H9 (cell line): ENCODE results near the gene GPR151. TPM values are rescaled to one million over a fixed set of nuclear protein-coding genes. Genes with fewer than 3 reads are reported as not detected.
A peak's percentile ranks its signal among the peaks of the same experiment; 100 is the strongest.

Experiments used
- DNase-seq: peaks from one replicate; pipeline ENCODE4 v3.0.0-alpha.2; 2017
- H2AFZ ChIP-seq: one replicate; pipeline ENCODE4 v1.6.1; 2013; ENCODE audit warnings: mild to moderate bottlenecking, low read length, control low read depth, moderate library complexity
- H2AK5ac ChIP-seq: 2 replicates; pipeline ENCODE4 v1.6.1; 2013; ENCODE audit warnings: low read length, control low read depth, mixed read lengths; ENCODE audit not compliant: insufficient read length
- H2BK120ac ChIP-seq: one replicate; pipeline ENCODE4 v1.6.1; 2013; ENCODE audit warnings: low read depth, mild to moderate bottlenecking, low read length, control low read depth, inconsistent platforms; ENCODE audit not compliant: poor library complexity, severe bottlenecking
- H2BK12ac ChIP-seq: 2 replicates; pipeline ENCODE4 v1.6.1; 2013; ENCODE audit warnings: low read length, control low read depth, mixed read lengths, low read depth; ENCODE audit not compliant: insufficient read length
- H2BK15ac ChIP-seq: 2 replicates; pipeline ENCODE4 v1.6.1; 2013; ENCODE audit warnings: low read depth, low read length, control low read depth
- H2BK20ac ChIP-seq: one replicate; pipeline ENCODE4 v1.6.1; 2013; ENCODE audit warnings: low read depth, mild to moderate bottlenecking, low read length, control low read depth, inconsistent platforms; ENCODE audit not compliant: poor library complexity, severe bottlenecking
- H2BK5ac ChIP-seq: 2 replicates; pipeline ENCODE4 v1.6.1; 2013; ENCODE audit warnings: low read length, control low read depth, mixed read lengths; ENCODE audit not compliant: insufficient read length
- H3K14ac ChIP-seq: 2 replicates; pipeline ENCODE4 v1.6.1; 2013; ENCODE audit warnings: low read length, control low read depth; ENCODE audit not compliant: insufficient read depth
- H3K18ac ChIP-seq: 2 replicates; pipeline ENCODE4 v1.6.1; 2013; ENCODE audit warnings: low read depth, mild to moderate bottlenecking, mixed read lengths, low read length, control low read depth; ENCODE audit not compliant: insufficient read length
- H3K23ac ChIP-seq: 2 replicates; pipeline ENCODE4 v1.6.1; 2013; ENCODE audit warnings: low read length, control low read depth, mixed read lengths, low read depth; ENCODE audit not compliant: insufficient read length
- H3K23me2 ChIP-seq: 2 replicates; pipeline ENCODE4 v1.6.1; 2013; ENCODE audit warnings: low read depth, mild to moderate bottlenecking, mixed read lengths, low read length, control low read depth; ENCODE audit not compliant: insufficient read length, poor library complexity, severe bottlenecking
- H3K27ac ChIP-seq: 2 replicates; pipeline ENCODE4 v1.5.1; 2013; ENCODE audit warnings: low read length, control low read depth, mixed read lengths, low read depth; ENCODE audit not compliant: insufficient read length
- H3K27me3 ChIP-seq: 2 replicates; pipeline ENCODE4 v1.6.1; 2013; ENCODE audit warnings: low read length, control low read depth, inconsistent platforms; ENCODE audit not compliant: insufficient read depth
- H3K4ac ChIP-seq: 2 replicates; pipeline ENCODE4 v1.6.1; 2013; ENCODE audit warnings: low read depth, mild to moderate bottlenecking, control low read depth, inconsistent platforms, low read length, moderate library complexity
- H3K4me1 ChIP-seq: 2 replicates; pipeline ENCODE4 v1.6.1; 2013; ENCODE audit warnings: low read length, control low read depth, inconsistent platforms; ENCODE audit not compliant: insufficient read depth
- H3K4me2 ChIP-seq: 2 replicates; pipeline ENCODE4 v1.6.1; 2013; ENCODE audit warnings: low read length, control low read depth, mixed read lengths; ENCODE audit not compliant: insufficient read length, insufficient read depth
- H3K56ac ChIP-seq: 2 replicates; pipeline ENCODE4 v1.6.1; 2013; ENCODE audit warnings: low read depth, mild to moderate bottlenecking, mixed read lengths, low read length, control low read depth; ENCODE audit not compliant: insufficient read length
- H3K79me1 ChIP-seq: 2 replicates; pipeline ENCODE4 v1.6.1; 2013; ENCODE audit warnings: low read depth, mild to moderate bottlenecking, moderate library complexity, low read length, control low read depth, inconsistent platforms; ENCODE audit not compliant: insufficient read depth, poor library complexity, severe bottlenecking
- H3K79me2 ChIP-seq: 2 replicates; pipeline ENCODE4 v1.6.1; 2013; ENCODE audit warnings: low read length, control low read depth, inconsistent platforms; ENCODE audit not compliant: insufficient read depth
- H3K9ac ChIP-seq: 2 replicates; pipeline ENCODE4 v1.6.1; 2013; ENCODE audit warnings: low read length, control low read depth, mixed read lengths; ENCODE audit not compliant: insufficient read length; ENCODE audit errors: extremely low read depth
- H3K9me3 ChIP-seq: one replicate; pipeline ENCODE4 v1.6.1; 2013; ENCODE audit warnings: low read depth, low read length, inconsistent platforms; ENCODE audit not compliant: control insufficient read depth
- H3T11ph ChIP-seq: one replicate; pipeline ENCODE4 v1.6.1; 2013; ENCODE audit warnings: mild to moderate bottlenecking, low read length, control low read depth, inconsistent platforms
- H4K20me1 ChIP-seq: one replicate; pipeline ENCODE4 v1.6.1; 2013; ENCODE audit not compliant: control insufficient read depth, insufficient read length, insufficient read depth
- H4K5ac ChIP-seq: 2 replicates; pipeline ENCODE4 v1.6.1; 2013; ENCODE audit warnings: low read depth, mild to moderate bottlenecking, mixed read lengths, low read length, control low read depth; ENCODE audit not compliant: insufficient read length
- H4K8ac ChIP-seq: replicated peaks from 2 replicates; pipeline ENCODE4 v1.6.1; 2013; ENCODE audit warnings: low read length, control low read depth, mixed read lengths, low read depth; ENCODE audit not compliant: insufficient read length
- H4K91ac ChIP-seq: 2 replicates; pipeline ENCODE4 v1.6.1; 2013; ENCODE audit warnings: low read depth, mild to moderate bottlenecking, moderate library complexity, mixed read lengths, low read length, control low read depth; ENCODE audit not compliant: insufficient read length
- H3K27ac Mint-ChIP-seq, 3 experiments: 2 replicates in 2 of 3; 3 replicates in 1 of 3; pipeline ENCODE4 v1.8.0; 2020 to 2021; ENCODE audit warnings: mixed read lengths in 3 of 3, mild to moderate bottlenecking in 1 of 3, moderate library complexity in 1 of 3
- H3K27me3 Mint-ChIP-seq: 2 replicates; pipeline ENCODE4 v1.8.0; 2021; ENCODE audit warnings: low read depth, mild to moderate bottlenecking, moderate library complexity, mixed read lengths
- H3K36me3 Mint-ChIP-seq, 3 experiments: 2 replicates in 2 of 3; 3 replicates in 1 of 3; pipeline ENCODE4 v1.8.0; 2020 to 2021; ENCODE audit warnings: low read depth in 3 of 3, mixed read lengths in 3 of 3; ENCODE audit not compliant: insufficient read depth in 1 of 3
- H3K4me1 Mint-ChIP-seq, 2 experiments: 2 replicates each; pipeline ENCODE4 v1.8.0; 2020; ENCODE audit warnings: mixed read lengths in 2 of 2
- H3K4me3 Mint-ChIP-seq, 2 experiments: 2 replicates in 1 of 2; 3 replicates in 1 of 2; pipeline ENCODE4 v1.8.0; 2020 to 2021; ENCODE audit warnings: mild to moderate bottlenecking in 2 of 2, mixed read lengths in 2 of 2, moderate library complexity in 1 of 2
- H3K9me3 Mint-ChIP-seq, 2 experiments: 2 replicates in 1 of 2; 3 replicates in 1 of 2; pipeline ENCODE4 v1.8.0; 2020; ENCODE audit warnings: mild to moderate bottlenecking in 2 of 2, mixed read lengths in 2 of 2, moderate library complexity in 1 of 2
- WGBS: extraction: QIAGEN DNeasy Blood & Tissue Kit; methylation state at CpG from one replicate; pipeline ENCODE4 v1.1.7; 2013; ENCODE audit warnings: missing lambda C conversion rate, low lambda C conversion rate, mixed read lengths; ENCODE audit not compliant: insufficient read length; ENCODE audit errors: extremely low coverage; 5-methylcytosine and 5-hydroxymethylcytosine counted together
- total RNA-seq: library from RNA; stranded (reverse); gene quantifications from 2 replicates; pipeline ENCODE4 v1.2.1, GENCODE V29; 2021
- TF ChIP-seq, protein P1 (sequence below): fragments of 200-600 bp; sonication (generic); conservative IDR thresholded peaks from 3 replicates; pipeline ENCODE4 v1.8.0; 2021; ENCODE audit warnings: antibody characterized with exemption, mild to moderate bottlenecking

The GPR151 gene
- total RNA-seq, 1 experiment from 2014 or later, result not detected

DNA sequence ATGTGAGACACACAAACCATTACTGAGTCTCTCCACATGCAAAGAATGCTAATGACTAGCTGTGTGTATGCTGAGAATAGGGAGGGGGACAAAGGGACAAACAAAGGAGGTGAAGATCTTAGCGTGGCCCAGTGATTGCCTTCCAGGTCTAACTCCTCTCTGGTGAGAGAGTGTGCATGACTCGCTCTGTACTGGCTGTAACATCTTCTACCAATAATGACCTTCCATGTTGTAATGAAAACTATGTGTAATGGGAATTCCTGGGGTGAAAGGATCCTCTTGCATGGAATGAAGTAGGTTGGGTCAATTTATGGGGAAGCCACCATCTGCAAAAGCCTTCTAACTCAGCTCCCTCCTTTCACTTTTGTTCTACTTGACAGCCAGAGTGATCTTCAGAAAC is 24.4 kb upstream of the GPR151 start:
- Histone ChIP-seq H2AK5ac (no peak overlapping the region), H2BK12ac (no peak overlapping the region), H2BK120ac (no peak overlapping the region), H3T11ph (no peak overlapping the region), H3K27me3 (no peaks in the 10 kb centered on the region), H4K20me1 (no peaks in the 10 kb centered on the region), H3K27ac (no peak overlapping the region), H3K79me1 (no peaks in the 10 kb centered on the region), H3K4me1 (peaks cover 5% of the 10 kb centered on the region; the same call in 1 of the 2 replicates), H3K14ac (no peak overlapping the region), H3K9me3 (no peaks in the 10 kb centered on the region), H3K23me2 (no peaks in the 10 kb centered on the region), H3K23ac (no peak overlapping the region), H4K5ac (no peak overlapping the region), H3K56ac (no peak overlapping the region), H3K9ac (no peak overlapping the region), H3K18ac (no peak overlapping the region), H2BK5ac (no peak overlapping the region), H4K8ac (no peak overlapping the region), H4K91ac (no peak overlapping the region), H2AFZ (no peak overlapping the region), H3K4me2 (no peak overlapping the region), H3K4ac (no peak overlapping the region), H3K79me2 (no peaks in the 10 kb centered on the region), H2BK20ac (no peak overlapping the region), H2BK15ac (no peak overlapping the region)
- no CpG with 5 or more reads among the region's 2 CpGs for WGBS
- TF ChIP-seq, protein P1, sequence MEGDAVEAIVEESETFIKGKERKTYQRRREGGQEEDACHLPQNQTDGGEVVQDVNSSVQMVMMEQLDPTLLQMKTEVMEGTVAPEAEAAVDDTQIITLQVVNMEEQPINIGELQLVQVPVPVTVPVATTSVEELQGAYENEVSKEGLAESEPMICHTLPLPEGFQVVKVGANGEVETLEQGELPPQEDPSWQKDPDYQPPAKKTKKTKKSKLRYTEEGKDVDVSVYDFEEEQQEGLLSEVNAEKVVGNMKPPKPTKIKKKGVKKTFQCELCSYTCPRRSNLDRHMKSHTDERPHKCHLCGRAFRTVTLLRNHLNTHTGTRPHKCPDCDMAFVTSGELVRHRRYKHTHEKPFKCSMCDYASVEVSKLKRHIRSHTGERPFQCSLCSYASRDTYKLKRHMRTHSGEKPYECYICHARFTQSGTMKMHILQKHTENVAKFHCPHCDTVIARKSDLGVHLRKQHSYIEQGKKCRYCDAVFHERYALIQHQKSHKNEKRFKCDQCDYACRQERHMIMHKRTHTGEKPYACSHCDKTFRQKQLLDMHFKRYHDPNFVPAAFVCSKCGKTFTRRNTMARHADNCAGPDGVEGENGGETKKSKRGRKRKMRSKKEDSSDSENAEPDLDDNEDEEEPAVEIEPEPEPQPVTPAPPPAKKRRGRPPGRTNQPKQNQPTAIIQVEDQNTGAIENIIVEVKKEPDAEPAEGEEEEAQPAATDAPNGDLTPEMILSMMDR, result no peak
- Mint-ChIP-seq H3K9me3 (no peaks in the 10 kb centered on the region), H3K36me3 (no peaks in the 10 kb centered on the region), H3K4me1 (peaks cover 7% of the 10 kb centered on the region in 2 experiments), H3K27me3 (no peaks in the 10 kb centered on the region; the same call in 1 of the 2 replicates), H3K27ac (peak overlapping the region in 1 of 3 experiments; percentile 52; a peak in 1 of 7 replicates), H3K4me3 (no peak overlapping the region)
- no peak for DNase-seq
